SK-N-SH (cell line): ENCODE results near the gene GLDC.

ENCODE experiments used
- CTCF ChIP-seq: fragments of 200-600 bp; sonication (generic); IDR thresholded peaks from 2 replicates; pipeline ENCODE4 v1.6.1; 2017; ENCODE audit warnings: antibody characterized with exemption, mild to moderate bottlenecking, moderate library complexity
- EZH2phosphoT487 ChIP-seq: fragments of 200-600 bp; sonication (generic); IDR thresholded peaks from 2 replicates; pipeline ENCODE4 v1.6.1; 2017; ENCODE audit warnings: low read depth, mixed run types, mild to moderate bottlenecking, antibody characterized with exemption, moderate library complexity, borderline replicate concordance
- FOXM1 ChIP-seq: IDR thresholded peaks from 2 replicates; pipeline ENCODE4 v1.4.0; 2012; ENCODE audit warnings: low read depth, mild to moderate bottlenecking
- IRF3 ChIP-seq: fragments of 150-350 bp; IDR thresholded peaks from 2 replicates; pipeline ENCODE4 v1.6.1; 2016; ENCODE audit warnings: mild to moderate bottlenecking, low read depth, low read length
- POLR2AphosphoS5 ChIP-seq: IDR thresholded peaks from 2 replicates; pipeline ENCODE4 v1.6.1; 2012; ENCODE audit warnings: low read depth, low read length
- RAD21 ChIP-seq: IDR thresholded peaks from 2 replicates; pipeline ENCODE4 v1.6.1; 2012; ENCODE audit warnings: mild to moderate bottlenecking, low read length
- RCOR1 ChIP-seq: fragments of 150-350 bp; IDR thresholded peaks from 2 replicates; pipeline ENCODE4 v1.6.1; 2017; ENCODE audit warnings: antibody characterized with exemption, low read length
- REST ChIP-seq: IDR thresholded peaks from 2 replicates; pipeline ENCODE4 v1.6.1; 2012; ENCODE audit warnings: mild to moderate bottlenecking, low read depth, low read length, moderate library complexity
- SIN3A ChIP-seq: IDR thresholded peaks from 2 replicates; pipeline ENCODE4 v1.6.1; 2012; ENCODE audit warnings: low read depth, mild to moderate bottlenecking, low read length, moderate library complexity, borderline replicate concordance
- SMC3 ChIP-seq: IDR thresholded peaks from 2 replicates; pipeline ENCODE4 v1.6.1; 2012; ENCODE audit warnings: low read depth, low read length, improper control_type of control experiment
- TEAD4 ChIP-seq: IDR thresholded peaks from 2 replicates; pipeline ENCODE4 v1.4.0; 2012; ENCODE audit warnings: mild to moderate bottlenecking, borderline replicate concordance; ENCODE audit not compliant: insufficient read depth
- USF2 ChIP-seq: fragments of 150-350 bp; IDR thresholded peaks from 2 replicates; pipeline ENCODE4 v1.6.1; 2017; ENCODE audit warnings: antibody characterized with exemption, low read length, low read depth, borderline replicate concordance
- YY1 ChIP-seq: IDR thresholded peaks from 2 replicates; pipeline ENCODE4 v1.4.0; 2012; ENCODE audit warnings: low read depth, mild to moderate bottlenecking

- no peak for TF ChIP-seq SMC3
- no peak for TF ChIP-seq POLR2AphosphoS5
- no peak for TF ChIP-seq CTCF
- no peak for TF ChIP-seq RAD21
- TF ChIP-seq EZH2phosphoT487: no peak
- TF ChIP-seq SIN3A: no peak
- no peak for TF ChIP-seq YY1
- no peak for TF ChIP-seq FOXM1
- no peak for TF ChIP-seq REST
- no peak for TF ChIP-seq USF2
- no peak for TF ChIP-seq TEAD4
- no peak for TF ChIP-seq IRF3
- TF ChIP-seq RCOR1: no peak
These were observed 13.3 kb upstream of the GLDC start for GRCh38 chr9:6658628-6659353.
